ENCODE data around the gene GOLM1.
A peak's percentile ranks its signal among the peaks of the same experiment; 100 is the strongest.

Gene GOLM1

DNA sequence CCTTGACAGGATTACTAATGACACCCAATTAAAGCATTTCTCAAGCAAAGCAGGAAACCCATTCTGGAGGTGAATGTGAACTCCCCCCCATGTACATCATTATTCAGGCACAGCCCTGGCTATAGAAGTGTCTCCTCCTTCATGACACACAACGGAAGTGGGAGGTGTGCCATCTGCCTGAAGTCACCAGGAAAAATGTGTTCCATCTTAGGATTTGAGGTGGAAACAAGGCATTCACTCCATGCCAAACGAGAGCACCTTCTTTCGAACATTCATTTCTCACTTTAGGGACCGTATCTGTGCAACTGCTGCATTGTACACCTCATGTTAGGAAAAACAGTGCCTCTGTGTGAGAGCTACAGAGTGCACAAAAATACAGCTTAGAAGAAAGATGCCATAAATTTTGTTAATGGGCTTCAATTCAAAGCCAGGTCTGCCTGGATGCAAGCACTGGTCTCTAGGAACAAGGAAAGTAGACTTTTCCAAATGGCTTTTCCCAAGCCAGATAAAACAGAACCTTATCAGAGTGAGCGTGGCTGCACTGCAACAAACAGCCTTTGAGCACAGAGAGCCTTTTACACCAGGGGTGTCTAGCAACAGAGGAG, 19.4 kb downstream of the GOLM1 start:
- Histone ChIP-seq H3K4me1 (ENCODE audit: control insufficient read depth in 1 of 2, insufficient read depth in 2 of 2, low read length in 2 of 2) (peaks cover 0 to 44% of the 10 kb centered on the region in 2 donors), H3K9me3 (ENCODE audit: control insufficient read depth in 1 of 2, low read length in 2 of 2) (no peaks in the 10 kb centered on the region), H3K27ac (ENCODE audit: low read length) (no peak overlapping the region), H3K36me3 (ENCODE audit: control insufficient read depth in 1 of 2, insufficient read depth in 2 of 2, low read length in 2 of 2) (no peaks in the 10 kb centered on the region), H3K4me3 (ENCODE audit: low read depth in 1 of 2, low read length in 2 of 2) (no peak overlapping the region), H3K27me3 (ENCODE audit: low read depth, low read length) (no peaks in the 10 kb centered on the region)

DNA sequence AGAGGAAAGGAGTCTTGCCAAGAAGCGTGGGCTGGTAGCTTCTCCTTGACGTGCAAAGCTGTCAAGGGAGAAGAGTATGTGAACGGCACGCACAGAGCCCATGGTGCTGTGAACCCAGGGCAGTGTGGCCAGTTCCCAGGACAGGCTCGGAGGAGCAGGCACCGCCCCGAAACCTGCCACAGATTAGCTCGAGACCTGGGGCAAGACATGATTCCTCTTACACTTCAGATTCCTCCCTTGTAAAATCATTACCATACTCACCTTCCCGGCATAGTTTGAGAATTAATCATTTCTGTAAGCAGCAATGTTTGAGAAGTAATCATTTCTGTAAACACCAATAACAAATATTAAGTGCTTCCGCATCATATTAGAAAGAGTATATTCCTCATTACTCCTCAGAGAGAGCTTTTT, 19.9 kb downstream of the GOLM1 start:
- Histone ChIP-seq H3K36me3 (ENCODE audit: control insufficient read depth in 1 of 2, insufficient read depth in 2 of 2, low read length in 2 of 2) (no peaks in the 10 kb centered on the region), H3K27ac (ENCODE audit: low read length) (no peak overlapping the region), H3K27me3 (ENCODE audit: low read depth, low read length) (no peaks in the 10 kb centered on the region), H3K4me3 (ENCODE audit: low read depth in 1 of 2, low read length in 2 of 2) (no peak overlapping the region), H3K4me1 (ENCODE audit: control insufficient read depth in 1 of 2, insufficient read depth in 2 of 2, low read length in 2 of 2) (peaks cover 0 to 44% of the 10 kb centered on the region in 2 donors), H3K9me3 (ENCODE audit: control insufficient read depth in 1 of 2, low read length in 2 of 2) (no peaks in the 10 kb centered on the region)

DNA sequence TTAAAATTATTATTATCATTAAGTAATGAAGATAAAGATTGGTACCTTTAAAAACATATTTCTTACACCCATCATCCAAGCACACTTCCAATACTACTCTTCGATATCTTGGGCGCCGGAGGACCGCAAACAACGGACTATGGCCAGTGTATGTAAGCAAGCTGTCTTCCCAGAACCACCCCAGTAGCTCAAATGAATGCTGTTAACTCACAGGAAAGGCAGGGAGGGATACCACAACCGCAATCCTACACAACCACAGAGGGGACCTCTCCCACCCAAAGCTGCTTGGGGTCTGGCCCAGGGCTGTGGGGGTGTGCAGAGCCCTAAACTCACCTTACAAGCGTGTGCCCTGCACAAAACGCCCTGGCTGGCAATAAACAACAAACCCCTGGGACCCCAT, 20.6 kb downstream of the GOLM1 start:
- H3K9me3 ChIP-seq (ENCODE audit: control insufficient read depth in 1 of 2, low read length in 2 of 2): no peaks in the 10 kb centered on the region
- H3K4me3 ChIP-seq (ENCODE audit: low read depth in 1 of 2, low read length in 2 of 2): no peak overlapping the region
- no peaks in the 10 kb centered on the region for H3K27me3 ChIP-seq (ENCODE audit: low read depth, low read length)
- no peak overlapping the region for H3K27ac ChIP-seq (ENCODE audit: low read length)
- no peaks in the 10 kb centered on the region for H3K36me3 ChIP-seq (ENCODE audit: control insufficient read depth in 1 of 2, insufficient read depth in 2 of 2, low read length in 2 of 2)
- peaks cover 0 to 44% of the 10 kb centered on the region in 2 donors for H3K4me1 ChIP-seq (ENCODE audit: control insufficient read depth in 1 of 2, insufficient read depth in 2 of 2, low read length in 2 of 2)

DNA sequence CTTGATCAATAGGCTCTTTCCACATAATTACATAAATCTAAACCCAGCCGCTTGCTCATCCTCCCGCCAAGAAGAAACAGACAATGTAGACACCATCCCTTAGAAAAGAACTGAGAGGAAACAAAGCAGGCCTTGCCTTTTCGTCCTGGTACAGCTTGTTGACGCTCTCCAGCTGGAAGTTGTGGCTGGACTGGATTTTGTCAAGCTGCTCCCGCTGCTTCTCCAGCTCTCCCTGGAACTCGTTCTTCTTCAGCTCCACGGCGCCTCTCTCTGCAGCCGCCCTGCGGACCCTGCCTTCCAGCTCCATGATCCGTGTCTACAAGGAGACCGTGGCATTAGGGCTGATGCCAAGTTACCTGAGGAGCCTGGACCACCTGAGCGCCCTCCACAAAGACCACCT, 22.1 kb downstream of the GOLM1 start:
- Histone ChIP-seq H3K27ac (ENCODE audit: low read length) (no peak overlapping the region), H3K4me3 (ENCODE audit: low read depth in 1 of 2, low read length in 2 of 2) (peak overlapping the region in 1 of 2 donors; percentile 17), H3K9me3 (ENCODE audit: control insufficient read depth in 1 of 2, low read length in 2 of 2) (no peaks in the 10 kb centered on the region), H3K4me1 (ENCODE audit: control insufficient read depth in 1 of 2, insufficient read depth in 2 of 2, low read length in 2 of 2) (peaks cover 0 to 38% of the 10 kb centered on the region in 2 donors), H3K27me3 (ENCODE audit: low read depth, low read length) (no peaks in the 10 kb centered on the region), H3K36me3 (ENCODE audit: control insufficient read depth in 1 of 2, insufficient read depth in 2 of 2, low read length in 2 of 2) (no peaks in the 10 kb centered on the region)

DNA sequence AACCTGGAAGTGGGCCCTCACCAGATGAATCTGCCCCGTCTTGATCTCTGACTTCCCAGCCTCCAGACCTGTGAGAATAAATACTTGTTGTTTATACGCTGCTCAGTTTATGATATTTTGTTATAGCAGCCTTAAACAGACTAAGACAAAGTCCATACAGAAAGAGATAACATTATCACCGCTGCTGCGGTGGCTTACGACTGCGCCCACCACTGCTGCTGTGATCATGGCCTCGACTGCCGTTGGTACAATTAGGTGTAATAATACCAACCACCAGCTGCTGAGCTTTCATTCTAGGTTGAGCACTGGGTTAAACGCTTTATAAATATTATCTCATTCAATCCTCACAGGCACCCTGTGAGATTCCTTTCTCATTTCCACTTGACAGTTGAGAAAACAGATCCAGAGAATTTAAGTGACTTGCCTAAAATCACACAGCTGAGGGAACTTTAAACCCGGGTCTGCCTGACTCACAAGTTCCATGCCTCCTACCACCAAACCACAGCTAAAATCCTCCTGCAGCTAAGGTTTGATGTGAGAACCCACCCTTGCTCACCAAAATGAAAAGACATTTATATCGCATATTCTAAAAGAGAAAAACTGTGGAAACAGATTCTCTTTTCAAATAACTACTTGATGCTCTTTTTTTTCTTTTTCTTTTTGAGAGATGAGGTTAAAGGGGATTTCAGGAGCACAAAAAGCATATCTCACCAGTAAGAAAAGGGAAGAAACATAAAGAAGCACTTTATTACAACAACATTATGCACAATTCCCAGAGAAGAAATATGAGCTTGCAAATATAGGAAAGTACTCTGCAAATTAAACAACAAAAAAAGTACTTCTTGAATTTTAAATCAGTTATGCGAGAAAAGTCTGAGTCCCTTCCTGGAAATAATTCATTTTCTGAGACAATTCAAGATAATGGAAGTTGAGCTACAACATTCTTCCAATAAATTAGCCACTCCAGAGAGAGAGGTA, 23.9 kb downstream of the GOLM1 start:
- H3K9me3 ChIP-seq (ENCODE audit: control insufficient read depth in 1 of 2, low read length in 2 of 2): no peaks in the 10 kb centered on the region
- H3K27me3 ChIP-seq (ENCODE audit: low read depth, low read length): no peaks in the 10 kb centered on the region
- H3K36me3 ChIP-seq (ENCODE audit: control insufficient read depth in 1 of 2, insufficient read depth in 2 of 2, low read length in 2 of 2): no peaks in the 10 kb centered on the region
- no peak overlapping the region for H3K4me3 ChIP-seq (ENCODE audit: low read depth in 1 of 2, low read length in 2 of 2)
- H3K4me1 ChIP-seq (ENCODE audit: control insufficient read depth in 1 of 2, insufficient read depth in 2 of 2, low read length in 2 of 2): peaks cover 0 to 36% of the 10 kb centered on the region in 2 donors
- no peak overlapping the region for H3K27ac ChIP-seq (ENCODE audit: low read length)

DNA sequence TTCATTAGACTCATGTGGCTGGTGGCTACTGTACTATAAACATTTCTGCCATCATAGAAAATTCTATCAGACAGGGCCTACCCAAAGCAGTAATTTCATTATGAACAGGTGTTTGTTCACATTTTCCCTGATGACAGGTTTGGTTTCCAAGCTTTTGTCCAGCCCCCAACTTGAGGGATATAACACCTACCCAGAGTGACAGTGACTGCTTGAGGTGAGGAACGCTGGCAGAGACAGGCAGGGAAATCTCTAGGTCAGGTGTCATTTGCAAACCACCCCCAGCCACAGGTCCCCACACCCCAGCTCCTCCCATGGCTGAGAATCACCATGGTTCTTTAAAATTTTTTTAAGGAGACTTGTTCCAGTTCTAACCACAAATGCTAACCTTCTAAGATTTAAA, 25.5 kb downstream of the GOLM1 start:
- no peaks in the 10 kb centered on the region for H3K27me3 ChIP-seq (ENCODE audit: low read depth, low read length)
- peaks cover 0 to 21% of the 10 kb centered on the region in 2 donors for H3K4me1 ChIP-seq (ENCODE audit: control insufficient read depth in 1 of 2, insufficient read depth in 2 of 2, low read length in 2 of 2)
- H3K27ac ChIP-seq (ENCODE audit: low read length): no peak overlapping the region
- H3K36me3 ChIP-seq (ENCODE audit: control insufficient read depth in 1 of 2, insufficient read depth in 2 of 2, low read length in 2 of 2): no peaks in the 10 kb centered on the region
- H3K4me3 ChIP-seq (ENCODE audit: low read depth in 1 of 2, low read length in 2 of 2): no peak overlapping the region
- H3K9me3 ChIP-seq (ENCODE audit: control insufficient read depth in 1 of 2, low read length in 2 of 2): no peaks in the 10 kb centered on the region

DNA sequence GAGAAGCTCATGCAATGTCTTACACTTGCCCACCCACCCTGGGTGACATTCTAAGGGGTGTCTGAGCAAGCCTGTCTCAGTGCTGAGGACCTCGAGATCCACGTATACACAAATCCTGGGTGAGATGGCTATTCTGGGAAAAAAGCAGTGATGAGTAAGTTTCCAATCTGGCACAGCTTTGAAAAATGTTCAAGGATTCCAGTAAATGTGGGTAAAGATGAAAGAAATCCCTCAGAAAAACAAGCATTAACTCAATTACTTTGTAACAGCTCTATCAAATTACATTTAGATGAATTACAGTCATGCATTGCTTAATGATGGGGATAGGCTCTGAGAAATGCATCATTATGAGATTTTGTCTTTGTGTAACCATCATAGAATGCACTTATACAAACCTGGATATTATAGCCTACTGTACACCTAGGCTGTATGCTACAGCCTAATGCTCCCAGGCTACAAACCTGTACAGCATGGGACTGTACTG, 26.9 kb downstream of the GOLM1 start:
- H3K4me3 ChIP-seq (ENCODE audit: low read depth in 1 of 2, low read length in 2 of 2): no peak overlapping the region
- H3K4me1 ChIP-seq (ENCODE audit: control insufficient read depth in 1 of 2, insufficient read depth in 2 of 2, low read length in 2 of 2): peaks cover 0 to 7% of the 10 kb centered on the region in 2 donors
- H3K36me3 ChIP-seq (ENCODE audit: control insufficient read depth in 1 of 2, insufficient read depth in 2 of 2, low read length in 2 of 2): no peaks in the 10 kb centered on the region
- no peaks in the 10 kb centered on the region for H3K9me3 ChIP-seq (ENCODE audit: control insufficient read depth in 1 of 2, low read length in 2 of 2)
- H3K27me3 ChIP-seq (ENCODE audit: low read depth, low read length): no peaks in the 10 kb centered on the region
- H3K27ac ChIP-seq (ENCODE audit: low read length): no peak overlapping the region

DNA sequence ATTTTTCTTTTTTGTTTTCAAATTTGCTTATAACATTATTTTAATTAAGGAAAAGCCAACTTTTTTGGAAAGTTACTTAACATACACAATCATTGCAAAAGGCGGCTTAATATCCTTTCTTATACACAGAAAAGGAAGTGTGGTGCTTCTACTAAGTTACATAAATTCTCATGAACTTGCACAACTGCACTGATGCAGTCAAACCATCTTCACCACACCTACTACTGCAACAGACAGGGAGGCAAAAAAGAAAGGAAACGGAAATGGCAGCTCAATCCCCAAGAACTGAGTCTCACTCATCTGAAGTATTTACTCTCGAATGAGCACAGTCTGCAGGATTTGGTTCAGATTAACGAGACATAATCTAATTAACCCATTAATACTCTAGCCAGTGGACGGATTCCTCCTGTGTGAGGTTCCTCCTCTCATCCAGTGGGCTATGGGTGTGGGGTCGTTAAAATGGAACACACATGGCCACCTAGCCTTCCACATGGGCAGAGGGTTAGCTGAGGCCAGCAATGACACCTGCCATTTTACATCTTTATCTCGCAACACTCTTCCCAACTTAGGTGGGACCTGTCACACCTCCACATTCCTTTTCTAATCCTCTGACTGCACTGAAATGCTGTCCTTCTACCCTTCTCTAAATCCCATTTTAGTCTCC, 30.0 kb downstream of the GOLM1 start:
- Histone ChIP-seq H3K27me3 (ENCODE audit: low read depth, low read length) (no peaks in the 10 kb centered on the region), H3K27ac (ENCODE audit: low read length) (no peak overlapping the region), H3K9me3 (ENCODE audit: control insufficient read depth in 1 of 2, low read length in 2 of 2) (no peaks in the 10 kb centered on the region), H3K4me3 (ENCODE audit: low read depth in 1 of 2, low read length in 2 of 2) (no peak overlapping the region), H3K4me1 (ENCODE audit: control insufficient read depth in 1 of 2, insufficient read depth in 2 of 2, low read length in 2 of 2) (no peaks in the 10 kb centered on the region), H3K36me3 (ENCODE audit: control insufficient read depth in 1 of 2, insufficient read depth in 2 of 2, low read length in 2 of 2) (no peaks in the 10 kb centered on the region)

DNA sequence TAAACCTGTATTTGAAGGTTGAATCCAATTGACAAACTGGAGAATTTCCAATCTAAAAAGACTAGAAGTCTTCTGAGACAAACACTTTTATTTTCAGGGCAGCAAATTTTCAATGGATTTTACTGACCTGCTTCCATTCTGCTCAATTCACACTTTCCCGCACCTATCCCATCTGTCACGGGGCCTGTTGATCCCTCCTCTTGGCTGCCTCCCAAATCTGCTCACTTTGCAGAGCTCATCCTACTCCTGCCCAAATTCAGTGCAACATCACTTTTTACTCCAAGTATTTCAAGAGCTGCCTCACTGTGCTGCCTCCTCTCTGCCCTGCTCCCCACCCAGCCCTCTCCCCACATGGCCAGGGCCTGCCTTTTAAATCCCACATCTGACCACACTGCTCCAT, 35.1 kb downstream of the GOLM1 start:
- Histone ChIP-seq H3K4me1 (ENCODE audit: control insufficient read depth in 1 of 2, insufficient read depth in 2 of 2, low read length in 2 of 2) (no peaks in the 10 kb centered on the region), H3K27me3 (ENCODE audit: low read depth, low read length) (no peaks in the 10 kb centered on the region), H3K9me3 (ENCODE audit: control insufficient read depth in 1 of 2, low read length in 2 of 2) (no peaks in the 10 kb centered on the region), H3K27ac (ENCODE audit: low read length) (no peak overlapping the region), H3K4me3 (ENCODE audit: low read depth in 1 of 2, low read length in 2 of 2) (no peak overlapping the region), H3K36me3 (ENCODE audit: control insufficient read depth in 1 of 2, insufficient read depth in 2 of 2, low read length in 2 of 2) (peaks cover 0 to 4% of the 10 kb centered on the region in 2 donors)

DNA sequence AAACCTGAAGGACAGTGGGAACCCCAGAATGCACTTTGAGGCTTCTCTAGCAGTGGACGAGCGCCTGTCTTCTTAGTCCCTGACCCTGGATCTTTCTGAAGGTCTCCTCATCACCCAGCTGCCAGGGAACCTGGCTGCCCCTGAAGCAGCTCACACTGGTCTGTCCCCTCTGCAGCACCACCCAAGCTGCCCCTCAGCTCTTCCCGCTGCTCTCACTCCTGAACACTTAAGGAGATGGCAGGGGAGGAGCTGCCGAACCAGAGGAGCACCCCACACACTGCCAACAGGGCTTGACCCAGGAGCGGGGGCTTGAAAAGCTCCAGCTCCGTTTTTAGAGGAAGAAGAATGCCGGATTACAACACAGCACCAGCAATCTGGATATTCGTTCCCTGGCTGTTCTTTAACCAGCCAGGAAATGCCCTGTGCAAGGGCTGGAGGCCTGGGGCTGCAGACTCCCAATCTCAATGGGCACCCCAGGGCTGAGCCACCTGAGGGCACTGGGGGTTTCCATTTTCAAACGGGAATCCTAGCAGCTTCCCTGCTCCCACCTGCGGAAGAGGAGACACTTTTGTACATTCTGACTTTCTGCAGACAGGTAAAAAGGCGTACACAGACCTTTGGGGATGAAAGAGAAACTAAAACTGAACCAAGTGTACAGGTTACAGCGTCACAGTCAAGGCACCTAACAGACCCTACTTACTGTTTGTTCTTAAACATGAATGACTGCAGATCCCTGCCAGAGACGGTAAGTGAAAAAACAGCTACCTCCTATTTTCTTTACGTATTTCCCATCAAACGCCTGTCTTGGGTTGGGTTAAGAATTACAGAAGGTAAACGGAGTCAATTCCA, 36.3 kb downstream of the GOLM1 start:
- Histone ChIP-seq H3K36me3 (ENCODE audit: control insufficient read depth in 1 of 2, insufficient read depth in 2 of 2, low read length in 2 of 2) (peaks cover 0 to 4% of the 10 kb centered on the region in 2 donors), H3K27me3 (ENCODE audit: low read depth, low read length) (no peaks in the 10 kb centered on the region), H3K4me3 (ENCODE audit: low read depth in 1 of 2, low read length in 2 of 2) (peak overlapping the region in 1 of 2 donors; percentile 33), H3K27ac (ENCODE audit: low read length) (peak overlapping the region; percentile 40), H3K9me3 (ENCODE audit: control insufficient read depth in 1 of 2, low read length in 2 of 2) (no peaks in the 10 kb centered on the region), H3K4me1 (ENCODE audit: control insufficient read depth in 1 of 2, insufficient read depth in 2 of 2, low read length in 2 of 2) (no peaks in the 10 kb centered on the region)
